ENCODE results near the gene DEPP1.

DNA sequence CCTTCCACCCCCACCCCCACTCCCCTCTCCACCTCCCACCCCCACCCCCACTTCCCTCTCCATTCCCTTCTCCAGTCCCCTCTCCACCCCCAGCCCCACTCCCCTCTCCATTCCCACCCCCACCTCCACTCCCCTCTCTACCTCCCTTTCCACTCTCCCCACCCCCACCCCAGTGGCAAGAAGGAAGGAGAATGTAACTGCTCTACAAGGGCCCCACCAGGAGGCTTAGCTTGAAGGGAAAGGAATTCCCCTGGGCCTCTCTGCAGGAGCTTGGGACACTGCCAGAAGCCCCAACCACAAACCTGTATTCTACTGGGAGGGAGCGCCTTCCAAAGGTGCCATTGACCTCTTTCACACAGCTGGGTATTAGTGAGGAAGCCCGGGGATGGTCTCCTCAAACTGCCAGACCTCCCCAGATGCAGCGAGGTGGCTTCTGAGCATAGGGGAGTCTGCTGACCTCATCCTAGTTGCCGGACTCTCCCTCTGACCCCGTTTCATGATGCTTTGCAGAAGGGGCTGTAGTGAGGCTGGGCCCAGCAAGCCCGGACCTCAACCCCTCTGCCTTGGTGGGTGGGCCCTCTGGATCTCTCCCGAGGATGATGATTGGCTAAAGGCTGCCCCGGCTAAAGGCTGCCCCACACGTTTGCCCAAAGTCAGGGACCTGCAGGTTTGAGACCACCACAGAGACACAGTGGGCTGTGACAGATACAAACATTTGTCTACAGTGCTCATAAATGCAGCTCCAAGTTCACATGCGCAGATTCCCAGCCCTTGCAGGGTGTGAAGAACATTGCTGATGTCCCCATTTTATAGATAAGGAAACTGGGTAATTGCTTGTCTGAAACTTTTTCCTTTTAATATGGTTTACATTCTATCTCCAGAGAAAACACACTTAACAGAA lies 2.9 kb downstream of the DEPP1 start:
- TF ChIP-seq EZH2phosphoT487 (IDR thresholded peaks at IDR 0.05; ENCODE audit: borderline replicate concordance, low read length), result no peak
- TF ChIP-seq, protein P1, sequence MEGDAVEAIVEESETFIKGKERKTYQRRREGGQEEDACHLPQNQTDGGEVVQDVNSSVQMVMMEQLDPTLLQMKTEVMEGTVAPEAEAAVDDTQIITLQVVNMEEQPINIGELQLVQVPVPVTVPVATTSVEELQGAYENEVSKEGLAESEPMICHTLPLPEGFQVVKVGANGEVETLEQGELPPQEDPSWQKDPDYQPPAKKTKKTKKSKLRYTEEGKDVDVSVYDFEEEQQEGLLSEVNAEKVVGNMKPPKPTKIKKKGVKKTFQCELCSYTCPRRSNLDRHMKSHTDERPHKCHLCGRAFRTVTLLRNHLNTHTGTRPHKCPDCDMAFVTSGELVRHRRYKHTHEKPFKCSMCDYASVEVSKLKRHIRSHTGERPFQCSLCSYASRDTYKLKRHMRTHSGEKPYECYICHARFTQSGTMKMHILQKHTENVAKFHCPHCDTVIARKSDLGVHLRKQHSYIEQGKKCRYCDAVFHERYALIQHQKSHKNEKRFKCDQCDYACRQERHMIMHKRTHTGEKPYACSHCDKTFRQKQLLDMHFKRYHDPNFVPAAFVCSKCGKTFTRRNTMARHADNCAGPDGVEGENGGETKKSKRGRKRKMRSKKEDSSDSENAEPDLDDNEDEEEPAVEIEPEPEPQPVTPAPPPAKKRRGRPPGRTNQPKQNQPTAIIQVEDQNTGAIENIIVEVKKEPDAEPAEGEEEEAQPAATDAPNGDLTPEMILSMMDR (IDR thresholded peaks at IDR 0.05; ENCODE audit: low read depth, low read length, poor library complexity, severe bottlenecking), result no peak
